Right lobe of liver (tissue), 4 donors: ENCODE measurements around the gene AMPD1.

Experiments used
- POLR2A ChIP-seq: fragments of 450-650 bp; IDR thresholded peaks from one replicate; pipeline ENCODE4 v1.6.1; 2017; ENCODE audit warnings: antibody characterized with exemption, mild to moderate bottlenecking
- TF ChIP-seq, protein P1 (sequence below), 4 donors: fragments of 200-600 bp in 3 of 4; fragments of 450-650 bp in 1 of 4; IDR thresholded peaks; one replicate each; pipeline versions ENCODE4 v1.5.1 to v1.8.0; 2016 to 2022; ENCODE audit warnings: antibody characterized with exemption in 4 of 4, mild to moderate bottlenecking in 2 of 4
- donor health status: DM: no; HTN: no; CAD: no.
- donor health status: DM: no; HTN: no; CAD: no.
- donor health status: DM: no; HTN: yes; CAD: no.

DNA sequence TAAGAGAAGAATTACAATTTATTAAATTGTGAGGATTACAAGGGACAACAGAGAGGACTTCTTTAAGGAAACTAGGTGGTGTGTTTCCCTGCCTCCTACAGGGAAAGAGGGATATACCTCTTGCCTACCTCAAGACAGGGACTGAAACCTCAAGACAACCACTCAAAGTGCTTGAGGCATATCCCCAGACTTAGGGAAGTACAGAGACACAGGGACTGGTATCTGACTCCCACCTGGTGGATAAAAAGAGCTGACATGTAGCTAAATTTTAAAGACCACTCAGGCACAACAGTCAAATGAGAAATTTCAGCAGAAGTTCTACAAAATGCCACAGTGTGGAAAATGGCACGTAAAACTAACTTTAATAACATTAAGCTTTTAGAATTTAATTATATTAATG lies 46.8 kb downstream of the AMPD1 start:
- TF ChIP-seq, protein P1, sequence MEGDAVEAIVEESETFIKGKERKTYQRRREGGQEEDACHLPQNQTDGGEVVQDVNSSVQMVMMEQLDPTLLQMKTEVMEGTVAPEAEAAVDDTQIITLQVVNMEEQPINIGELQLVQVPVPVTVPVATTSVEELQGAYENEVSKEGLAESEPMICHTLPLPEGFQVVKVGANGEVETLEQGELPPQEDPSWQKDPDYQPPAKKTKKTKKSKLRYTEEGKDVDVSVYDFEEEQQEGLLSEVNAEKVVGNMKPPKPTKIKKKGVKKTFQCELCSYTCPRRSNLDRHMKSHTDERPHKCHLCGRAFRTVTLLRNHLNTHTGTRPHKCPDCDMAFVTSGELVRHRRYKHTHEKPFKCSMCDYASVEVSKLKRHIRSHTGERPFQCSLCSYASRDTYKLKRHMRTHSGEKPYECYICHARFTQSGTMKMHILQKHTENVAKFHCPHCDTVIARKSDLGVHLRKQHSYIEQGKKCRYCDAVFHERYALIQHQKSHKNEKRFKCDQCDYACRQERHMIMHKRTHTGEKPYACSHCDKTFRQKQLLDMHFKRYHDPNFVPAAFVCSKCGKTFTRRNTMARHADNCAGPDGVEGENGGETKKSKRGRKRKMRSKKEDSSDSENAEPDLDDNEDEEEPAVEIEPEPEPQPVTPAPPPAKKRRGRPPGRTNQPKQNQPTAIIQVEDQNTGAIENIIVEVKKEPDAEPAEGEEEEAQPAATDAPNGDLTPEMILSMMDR (IDR thresholded peaks at IDR 0.05) = no peak
- TF ChIP-seq POLR2A = no peak
